Measurements from ENCODE around the gene POLDIP2. TPM values are rescaled to one million over a fixed set of nuclear protein-coding genes. Genes with fewer than 3 reads are reported as not detected.
A peak's percentile ranks its signal among the peaks of the same experiment; 100 is the strongest.

Gene POLDIP2
- total and polyA plus RNA-seq, 2 of the 13 experiments (the other 11 are each of a cell fraction or from before 2014, with no cell fraction given), result 85.9 to 114 TPM

DNA sequence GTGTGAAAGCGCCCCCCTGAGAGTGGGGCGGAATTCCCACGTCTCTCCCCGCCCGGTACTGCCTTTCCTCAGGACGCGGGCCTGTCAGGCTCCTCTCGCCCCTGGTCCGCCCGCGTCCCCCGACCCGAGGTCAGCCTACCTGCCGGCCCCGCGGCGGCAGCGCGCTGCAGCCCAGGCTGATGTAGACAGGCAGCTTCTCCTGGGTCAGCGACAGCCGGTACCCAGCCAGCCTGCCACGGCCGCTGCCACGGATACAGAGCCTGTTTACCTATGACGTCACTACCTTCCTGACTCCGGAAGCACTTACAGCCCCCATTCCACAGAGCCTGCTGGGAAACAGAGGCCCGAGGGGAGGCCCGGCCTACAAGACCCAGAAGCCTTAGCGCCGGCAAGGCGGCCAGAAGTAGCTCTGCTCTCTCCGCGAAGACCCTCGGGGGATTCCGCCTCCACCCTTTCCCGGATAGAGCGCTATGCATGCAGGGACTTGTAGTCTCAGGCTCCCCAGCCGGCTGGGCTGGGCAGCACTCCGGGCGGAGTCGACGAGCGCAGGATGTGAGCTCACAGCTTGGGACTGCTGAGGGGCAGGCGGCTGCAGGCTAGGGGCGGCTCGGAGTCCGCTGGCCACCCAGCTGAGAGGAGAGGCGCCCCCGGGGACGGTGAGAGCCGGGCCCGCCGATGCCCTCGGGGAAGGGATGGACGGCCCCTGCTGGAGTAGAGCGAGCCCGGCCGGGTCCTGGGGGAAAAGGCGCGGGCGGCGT, 21.9 kb downstream of the POLDIP2 start, which contains the start of the genes IFT20 and TNFAIP1 (continued):
- TF ChIP-seq ZNF225 (CRISPR knock-in tag; IDR thresholded peaks at IDR 0.05) (0 out of 2 replicates have a peak, but pooled peaks have one; percentile 6), ZNF333 (CRISPR knock-in tag; IDR thresholded peaks at IDR 0.05; ENCODE audit: borderline replicate concordance) (0 out of 2 replicates have a peak, but pooled peaks have one; percentile 27), NFIC (IDR thresholded peaks at IDR 0.05; ENCODE audit: low read length) (no peak), ZNF207 (IDR thresholded peaks at IDR 0.05; ENCODE audit: borderline replicate concordance) (no peak), RELA (CRISPR knock-in tag; IDR thresholded peaks at IDR 0.05) (no peak), ZNF839 (CRISPR knock-in tag; IDR thresholded peaks at IDR 0.05; ENCODE audit: borderline replicate concordance) (peak; percentile 38; the same call in 1 of the 2 replicates), ZSCAN12 (CRISPR knock-in tag; IDR thresholded peaks at IDR 0.05) (no peak), ZNF3 (CRISPR knock-in tag; IDR thresholded peaks at IDR 0.05) (no peak), ZNF383 (CRISPR knock-in tag; IDR thresholded peaks at IDR 0.05; ENCODE audit: borderline replicate concordance) (no peak), ZNF20 (CRISPR knock-in tag; IDR thresholded peaks at IDR 0.05) (no peak; the same call in 1 of the 2 replicates), FIP1L1 (IDR thresholded peaks at IDR 0.05; ENCODE audit: borderline replicate concordance, insufficient read depth, low read depth, low read length) (no peak), ZNF619 (CRISPR knock-in tag; IDR thresholded peaks at IDR 0.05) (0 out of 2 replicates have a peak, but pooled peaks have one; percentile 39)
- TF ChIP-seq, protein P1, sequence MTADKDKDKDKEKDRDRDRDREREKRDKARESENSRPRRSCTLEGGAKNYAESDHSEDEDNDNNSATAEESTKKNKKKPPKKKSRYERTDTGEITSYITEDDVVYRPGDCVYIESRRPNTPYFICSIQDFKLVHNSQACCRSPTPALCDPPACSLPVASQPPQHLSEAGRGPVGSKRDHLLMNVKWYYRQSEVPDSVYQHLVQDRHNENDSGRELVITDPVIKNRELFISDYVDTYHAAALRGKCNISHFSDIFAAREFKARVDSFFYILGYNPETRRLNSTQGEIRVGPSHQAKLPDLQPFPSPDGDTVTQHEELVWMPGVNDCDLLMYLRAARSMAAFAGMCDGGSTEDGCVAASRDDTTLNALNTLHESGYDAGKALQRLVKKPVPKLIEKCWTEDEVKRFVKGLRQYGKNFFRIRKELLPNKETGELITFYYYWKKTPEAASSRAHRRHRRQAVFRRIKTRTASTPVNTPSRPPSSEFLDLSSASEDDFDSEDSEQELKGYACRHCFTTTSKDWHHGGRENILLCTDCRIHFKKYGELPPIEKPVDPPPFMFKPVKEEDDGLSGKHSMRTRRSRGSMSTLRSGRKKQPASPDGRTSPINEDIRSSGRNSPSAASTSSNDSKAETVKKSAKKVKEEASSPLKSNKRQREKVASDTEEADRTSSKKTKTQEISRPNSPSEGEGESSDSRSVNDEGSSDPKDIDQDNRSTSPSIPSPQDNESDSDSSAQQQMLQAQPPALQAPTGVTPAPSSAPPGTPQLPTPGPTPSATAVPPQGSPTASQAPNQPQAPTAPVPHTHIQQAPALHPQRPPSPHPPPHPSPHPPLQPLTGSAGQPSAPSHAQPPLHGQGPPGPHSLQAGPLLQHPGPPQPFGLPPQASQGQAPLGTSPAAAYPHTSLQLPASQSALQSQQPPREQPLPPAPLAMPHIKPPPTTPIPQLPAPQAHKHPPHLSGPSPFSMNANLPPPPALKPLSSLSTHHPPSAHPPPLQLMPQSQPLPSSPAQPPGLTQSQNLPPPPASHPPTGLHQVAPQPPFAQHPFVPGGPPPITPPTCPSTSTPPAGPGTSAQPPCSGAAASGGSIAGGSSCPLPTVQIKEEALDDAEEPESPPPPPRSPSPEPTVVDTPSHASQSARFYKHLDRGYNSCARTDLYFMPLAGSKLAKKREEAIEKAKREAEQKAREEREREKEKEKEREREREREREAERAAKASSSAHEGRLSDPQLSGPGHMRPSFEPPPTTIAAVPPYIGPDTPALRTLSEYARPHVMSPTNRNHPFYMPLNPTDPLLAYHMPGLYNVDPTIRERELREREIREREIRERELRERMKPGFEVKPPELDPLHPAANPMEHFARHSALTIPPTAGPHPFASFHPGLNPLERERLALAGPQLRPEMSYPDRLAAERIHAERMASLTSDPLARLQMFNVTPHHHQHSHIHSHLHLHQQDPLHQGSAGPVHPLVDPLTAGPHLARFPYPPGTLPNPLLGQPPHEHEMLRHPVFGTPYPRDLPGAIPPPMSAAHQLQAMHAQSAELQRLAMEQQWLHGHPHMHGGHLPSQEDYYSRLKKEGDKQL (CRISPR knock-in tag; IDR thresholded peaks at IDR 0.05; ENCODE audit: low read depth), result 0 out of 2 replicates have a peak, but pooled peaks have one; percentile 11
- TF ChIP-seq, protein P2, sequence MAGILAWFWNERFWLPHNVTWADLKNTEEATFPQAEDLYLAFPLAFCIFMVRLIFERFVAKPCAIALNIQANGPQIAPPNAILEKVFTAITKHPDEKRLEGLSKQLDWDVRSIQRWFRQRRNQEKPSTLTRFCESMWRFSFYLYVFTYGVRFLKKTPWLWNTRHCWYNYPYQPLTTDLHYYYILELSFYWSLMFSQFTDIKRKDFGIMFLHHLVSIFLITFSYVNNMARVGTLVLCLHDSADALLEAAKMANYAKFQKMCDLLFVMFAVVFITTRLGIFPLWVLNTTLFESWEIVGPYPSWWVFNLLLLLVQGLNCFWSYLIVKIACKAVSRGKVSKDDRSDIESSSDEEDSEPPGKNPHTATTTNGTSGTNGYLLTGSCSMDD (CRISPR knock-in tag; IDR thresholded peaks at IDR 0.05), result no peak
- TF ChIP-seq, protein P3, sequence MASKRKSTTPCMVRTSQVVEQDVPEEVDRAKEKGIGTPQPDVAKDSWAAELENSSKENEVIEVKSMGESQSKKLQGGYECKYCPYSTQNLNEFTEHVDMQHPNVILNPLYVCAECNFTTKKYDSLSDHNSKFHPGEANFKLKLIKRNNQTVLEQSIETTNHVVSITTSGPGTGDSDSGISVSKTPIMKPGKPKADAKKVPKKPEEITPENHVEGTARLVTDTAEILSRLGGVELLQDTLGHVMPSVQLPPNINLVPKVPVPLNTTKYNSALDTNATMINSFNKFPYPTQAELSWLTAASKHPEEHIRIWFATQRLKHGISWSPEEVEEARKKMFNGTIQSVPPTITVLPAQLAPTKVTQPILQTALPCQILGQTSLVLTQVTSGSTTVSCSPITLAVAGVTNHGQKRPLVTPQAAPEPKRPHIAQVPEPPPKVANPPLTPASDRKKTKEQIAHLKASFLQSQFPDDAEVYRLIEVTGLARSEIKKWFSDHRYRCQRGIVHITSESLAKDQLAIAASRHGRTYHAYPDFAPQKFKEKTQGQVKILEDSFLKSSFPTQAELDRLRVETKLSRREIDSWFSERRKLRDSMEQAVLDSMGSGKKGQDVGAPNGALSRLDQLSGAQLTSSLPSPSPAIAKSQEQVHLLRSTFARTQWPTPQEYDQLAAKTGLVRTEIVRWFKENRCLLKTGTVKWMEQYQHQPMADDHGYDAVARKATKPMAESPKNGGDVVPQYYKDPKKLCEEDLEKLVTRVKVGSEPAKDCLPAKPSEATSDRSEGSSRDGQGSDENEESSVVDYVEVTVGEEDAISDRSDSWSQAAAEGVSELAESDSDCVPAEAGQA (IDR thresholded peaks at IDR 0.05; ENCODE audit: low read depth), result peak; percentile 86
- TF ChIP-seq, protein P3 (CRISPR knock-in tag; IDR thresholded peaks at IDR 0.05; ENCODE audit: borderline replicate concordance), result no peak
